HCT116 (cell line): ENCODE results near the gene ANKLE2. TPM values are rescaled to one million over a fixed set of nuclear protein-coding genes. Genes with fewer than 3 reads are reported as not detected.

Source experiments
- ATAC-seq: fragments of 200-7000 bp; cut with Tn5 transposase; 2 replicates; pipeline ENCODE4 v1.9.1; 2020; ENCODE audit warnings: mild to moderate bottlenecking, moderate library complexity
- BruUV-seq: library from RNA; stranded (reverse); fragments of 400-500 nt; replicated peaks from 2 replicates; lab custom pipeline; 2021; lab: Mats Ljungman, UMichigan
- CTCF ChIA-PET: fragments of 300-600 bp; sonication (Branson Sonifier 250); formaldehyde crosslinking; loops from one replicate; lab custom pipeline; 2021; ENCODE audit warnings: antibody characterized with exemption; lab: Charles Lee
- POLR2A ChIA-PET: fragments of 300-600, 350-600 bp; sonication (Branson Sonifier 250); formaldehyde crosslinking; loops from one replicate; lab custom pipeline; 2021; ENCODE audit warnings: antibody characterized with exemption; lab: Charles Lee
- RAD21 ChIA-PET, 2 experiments: fragments of 300-600 bp; sonication (Branson Sonifier 250); formaldehyde crosslinking; loops; one replicate each; lab custom pipeline; 2023; ENCODE audit warnings: low total read pairs in 2 of 2; ENCODE audit not compliant: uncharacterized antibody in 2 of 2, unreplicated experiment in 2 of 2, low non-redundant PET in 1 of 2; lab: Charles Lee
- DNase-seq: peaks from one replicate; pipeline ENCODE4 v3.0.0-alpha.2; 2010; ENCODE audit warnings: low read depth, low spot score
- H2AFZ ChIP-seq: fragments of 200-600 bp; shearing (Covaris generic), sonication (generic); 2 replicates; pipeline ENCODE4 v1.6.1; 2017; ENCODE audit warnings: low read depth, mixed run types, mixed read lengths, antibody characterized with exemption, low read length; ENCODE audit not compliant: poor library complexity, severe bottlenecking
- H3K27ac ChIP-seq: 2 replicates; pipeline ENCODE4 v1.5.1; 2012; ENCODE audit warnings: low read depth, low read length
- H3K27me3 ChIP-seq: fragments of 200-600 bp; sonication (generic); 2 replicates; pipeline ENCODE4 v1.6.1; 2016; ENCODE audit warnings: mixed run types, low read length, mixed read lengths; ENCODE audit not compliant: insufficient read depth
- H3K36me3 ChIP-seq, 2 experiments: fragments of 200-500 bp in 1 of 2; fragments of 200-600 bp in 1 of 2; sonication (Bioruptor generic) in 1 of 2; sonication (generic) in 1 of 2; 2 replicates each; pipeline versions ENCODE4 v1.5.1 to v1.6.1; 2014 to 2016; ENCODE audit warnings: low read length in 2 of 2, inconsistent platforms in 1 of 2, mixed read lengths in 1 of 2, mixed run types in 1 of 2; ENCODE audit not compliant: insufficient read depth in 2 of 2, control insufficient read depth in 1 of 2
- H3K4me1 ChIP-seq, 2 experiments: fragments of 200-600 bp in 1 of 2; sonication (generic) in 1 of 2; 2 replicates each; pipeline versions ENCODE4 v1.5.1 to v1.6.1; 2012 to 2017; ENCODE audit warnings: low read length in 2 of 2, inconsistent platforms in 1 of 2, mild to moderate bottlenecking in 1 of 2, mixed read lengths in 1 of 2, mixed run types in 1 of 2, moderate library complexity in 1 of 2; ENCODE audit not compliant: insufficient read depth in 2 of 2, control insufficient read depth in 1 of 2
- H3K4me2 ChIP-seq: fragments of 200-600 bp; sonication (generic); 2 replicates; pipeline ENCODE4 v1.6.1; 2017; ENCODE audit warnings: mixed run types, low read length, mixed read lengths
- H3K4me3 ChIP-seq, 2 experiments: fragments of 200-600 bp in 1 of 2; sonication (generic) in 1 of 2; replicated peaks in 1 of 2; 2 replicates each; pipeline ENCODE4 v1.5.1; 2011 to 2016; ENCODE audit warnings: low read length in 2 of 2, control low read depth in 1 of 2, low read depth in 1 of 2, mild to moderate bottlenecking in 1 of 2, mixed read lengths in 1 of 2, mixed run types in 1 of 2
- H3K79me2 ChIP-seq: fragments of 200-600 bp; sonication (generic); 2 replicates; pipeline ENCODE4 v1.6.1; 2017; ENCODE audit warnings: mild to moderate bottlenecking, mixed run types, low read length, moderate library complexity, mixed read lengths; ENCODE audit not compliant: insufficient read depth
- H3K9ac ChIP-seq: fragments of 200-600 bp; sonication (generic); 2 replicates; pipeline ENCODE4 v1.6.1; 2016; ENCODE audit warnings: low read length, mixed read lengths
- H3K9me2 ChIP-seq: fragments of 200-600 bp; sonication (generic), shearing (Covaris generic); 2 replicates; pipeline ENCODE4 v1.6.1; 2017; ENCODE audit warnings: mixed run types, mild to moderate bottlenecking, moderate library complexity; ENCODE audit not compliant: insufficient read depth
- H3K9me3 ChIP-seq, 2 experiments: fragments of 200-500 bp in 1 of 2; fragments of 200-600 bp in 1 of 2; sonication (Bioruptor generic) in 1 of 2; sonication (generic) in 1 of 2; 2 replicates each; pipeline ENCODE4 v1.6.1; 2014 to 2017; ENCODE audit warnings: low read length in 2 of 2, mixed read lengths in 2 of 2, inconsistent platforms in 1 of 2, low read depth in 1 of 2, mild to moderate bottlenecking in 1 of 2, mixed run types in 1 of 2, moderate library complexity in 1 of 2; ENCODE audit not compliant: control insufficient read depth in 1 of 2, insufficient read depth in 1 of 2
- H4K20me1 ChIP-seq: fragments of 200-600 bp; sonication (generic), shearing (Covaris generic); 2 replicates; pipeline ENCODE4 v1.6.1; 2017; ENCODE audit warnings: mixed run types, mild to moderate bottlenecking, moderate library complexity; ENCODE audit not compliant: insufficient read depth
- CBX3 ChIP-seq: IDR thresholded peaks from 2 replicates; pipeline ENCODE4 v1.6.1; 2012; ENCODE audit warnings: low read depth
- CEBPB ChIP-seq: IDR thresholded peaks from 2 replicates; pipeline ENCODE4 v1.6.1; 2012; ENCODE audit warnings: low read depth
- EZH2 ChIP-seq: fragments of 200-600 bp; sonication (generic); IDR thresholded peaks from 2 replicates; pipeline ENCODE4 v1.6.1; 2017; ENCODE audit warnings: antibody characterized with exemption, mixed run types
- EZH2phosphoT487 ChIP-seq: fragments of 200-600 bp; IDR thresholded peaks from 2 replicates; pipeline ENCODE4 v1.6.1; 2018; ENCODE audit warnings: antibody characterized with exemption, borderline replicate concordance
- JUND ChIP-seq: IDR thresholded peaks from 2 replicates; pipeline ENCODE4 v1.6.1; 2012
- TCF7L2 ChIP-seq: IDR thresholded peaks from 2 replicates; pipeline ENCODE4 v1.7.0; 2011; ENCODE audit warnings: borderline replicate concordance, inconsistent platforms; ENCODE audit not compliant: insufficient read depth, insufficient read length; ENCODE audit errors: extremely low read depth
- YY1 ChIP-seq: IDR thresholded peaks from 2 replicates; pipeline ENCODE4 v1.6.1; 2011; ENCODE audit warnings: low read length, low read depth, moderate library complexity, mild to moderate bottlenecking; ENCODE audit not compliant: insufficient replicate concordance; ENCODE audit errors: extremely low read depth
- ZFX ChIP-seq: fragments of 450-650 bp; IDR thresholded peaks from 2 replicates; pipeline ENCODE4 v1.6.1; 2017
- intact Hi-C: fragments of 100-400 bp; cut with micrococcal nuclease; formaldehyde crosslinking; loops from 2 replicates; pipeline ENCODE4 v1.10.0; 2022
- total RNA-seq: library from RNA; stranded (reverse); gene quantifications from one replicate; pipeline ENCODE4 v1.2.1, GENCODE V29; 2021; ENCODE audit not compliant: unreplicated experiment
- TF ChIP-seq, protein P1 (sequence below), 3 experiments: fragments of 200-600 bp in 1 of 3; sonication (generic) in 1 of 3; IDR thresholded peaks in 2 of 3; conservative IDR thresholded peaks in 1 of 3; 2 replicates each; pipeline ENCODE4 v1.5.1; 2012 to 2017; ENCODE audit warnings: low read depth in 2 of 3, low read length in 2 of 3, antibody characterized with exemption in 1 of 3, borderline replicate concordance in 1 of 3, control low read depth in 1 of 3, mild to moderate bottlenecking in 1 of 3, mixed read lengths in 1 of 3, mixed run types in 1 of 3, moderate library complexity in 1 of 3; ENCODE audit not compliant: insufficient read depth in 1 of 3

The ANKLE2 gene
- total RNA-seq, 1 experiment from 2014 or later = 68.8 TPM

DNA sequence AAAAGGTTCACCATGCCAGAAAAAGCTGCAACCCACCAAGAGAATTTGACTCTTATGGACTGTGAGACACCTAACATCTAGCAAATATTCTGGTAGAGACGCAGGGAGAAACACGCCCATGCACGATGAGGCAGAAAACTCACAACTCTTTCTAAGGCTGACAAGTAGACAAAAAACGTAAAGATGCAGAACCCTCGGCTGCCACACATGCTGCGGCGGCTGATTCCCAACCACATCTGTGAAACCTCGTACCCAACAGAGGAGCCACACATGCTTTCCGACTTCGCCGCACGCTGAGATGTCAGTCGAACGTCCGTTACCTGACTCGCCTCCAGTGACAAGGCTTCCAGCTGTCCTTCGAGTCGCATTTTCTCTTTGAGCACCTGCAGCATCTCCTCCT is 45.2 kb upstream of the ANKLE2 start:
- ChIA-PET RAD21 (no interaction called here), CTCF (no interaction called here), POLR2A (no interaction called here)
- Histone ChIP-seq H3K27me3 (no peaks in the 10 kb centered on the region), H2AFZ (no peak overlapping the region), H4K20me1 (no peaks in the 10 kb centered on the region), H3K36me3 (peaks cover 27 to 33% of the 10 kb centered on the region in 2 experiments; a peak in 3 of 4 replicates), H3K4me3 (no peak overlapping the region), H3K79me2 (peaks cover 11% of the 10 kb centered on the region), H3K27ac (no peak overlapping the region), H3K9ac (no peak overlapping the region), H3K4me1 (no peaks in the 10 kb centered on the region), H3K9me2 (no peaks in the 10 kb centered on the region), H3K4me2 (no peak overlapping the region), H3K9me3 (no peaks in the 10 kb centered on the region)
- no TSS peak for BruUV-seq
- ATAC-seq (no peak), DNase-seq (no peak)
- TF ChIP-seq CBX3 = no peak
- no peak for TF ChIP-seq JUND
- no peak for TF ChIP-seq EZH2phosphoT487
- no peak for TF ChIP-seq YY1
- TF ChIP-seq ZFX = no peak
- no peak for TF ChIP-seq TCF7L2
- TF ChIP-seq CEBPB = no peak
- TF ChIP-seq, protein P1, sequence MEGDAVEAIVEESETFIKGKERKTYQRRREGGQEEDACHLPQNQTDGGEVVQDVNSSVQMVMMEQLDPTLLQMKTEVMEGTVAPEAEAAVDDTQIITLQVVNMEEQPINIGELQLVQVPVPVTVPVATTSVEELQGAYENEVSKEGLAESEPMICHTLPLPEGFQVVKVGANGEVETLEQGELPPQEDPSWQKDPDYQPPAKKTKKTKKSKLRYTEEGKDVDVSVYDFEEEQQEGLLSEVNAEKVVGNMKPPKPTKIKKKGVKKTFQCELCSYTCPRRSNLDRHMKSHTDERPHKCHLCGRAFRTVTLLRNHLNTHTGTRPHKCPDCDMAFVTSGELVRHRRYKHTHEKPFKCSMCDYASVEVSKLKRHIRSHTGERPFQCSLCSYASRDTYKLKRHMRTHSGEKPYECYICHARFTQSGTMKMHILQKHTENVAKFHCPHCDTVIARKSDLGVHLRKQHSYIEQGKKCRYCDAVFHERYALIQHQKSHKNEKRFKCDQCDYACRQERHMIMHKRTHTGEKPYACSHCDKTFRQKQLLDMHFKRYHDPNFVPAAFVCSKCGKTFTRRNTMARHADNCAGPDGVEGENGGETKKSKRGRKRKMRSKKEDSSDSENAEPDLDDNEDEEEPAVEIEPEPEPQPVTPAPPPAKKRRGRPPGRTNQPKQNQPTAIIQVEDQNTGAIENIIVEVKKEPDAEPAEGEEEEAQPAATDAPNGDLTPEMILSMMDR (IDR thresholded peaks at IDR 0.05 in 2 of 3, conservative IDR thresholded peaks at IDR 0.05 in 1 of 3; ENCODE audit: borderline replicate concordance in 1 of 3, insufficient read depth in 1 of 3, low read depth in 2 of 3, low read length in 2 of 3) = no peak
- no peak for TF ChIP-seq EZH2
- intact Hi-C loops = no loop called here
